ENCODE data around the gene ZNF692.
"Not testable (repeated sequence)": the region's sequence is repeated elsewhere in the genome, so short reads cannot be mapped to it uniquely, and the experiment has no call there.

Gene ZNF692

DNA sequence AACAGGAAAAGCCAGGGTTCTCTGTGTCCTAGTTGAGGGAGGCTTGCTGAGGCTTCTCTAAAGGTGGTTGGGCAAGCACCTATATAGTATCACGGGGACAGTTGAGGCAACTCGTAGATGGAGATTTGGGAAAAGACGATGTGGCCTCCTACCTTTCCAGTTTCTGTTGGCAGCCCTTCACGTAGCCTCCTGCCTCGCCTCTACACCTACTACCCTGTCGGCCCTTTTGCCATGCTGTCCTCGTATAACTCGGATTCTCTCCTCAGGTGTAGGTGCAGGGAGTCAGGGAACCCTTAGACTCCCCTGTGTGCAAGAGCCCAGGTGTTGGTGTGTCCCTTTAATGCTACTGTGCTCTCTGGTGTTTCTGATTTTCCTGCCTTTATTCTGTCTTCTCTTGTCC, 10.3 kb downstream of the ZNF692 start:
- DNase-seq (ENCODE audit: low read depth): no peak

GRCh38 chr1:248847956-248848561, 10.8 kb downstream of the ZNF692 start:
- no peak for DNase-seq (ENCODE audit: low read depth)

GRCh38 chr1:248847181-248847955, 11.5 kb downstream of the ZNF692 start:
- DNase-seq (ENCODE audit: low read depth): no peak

DNA sequence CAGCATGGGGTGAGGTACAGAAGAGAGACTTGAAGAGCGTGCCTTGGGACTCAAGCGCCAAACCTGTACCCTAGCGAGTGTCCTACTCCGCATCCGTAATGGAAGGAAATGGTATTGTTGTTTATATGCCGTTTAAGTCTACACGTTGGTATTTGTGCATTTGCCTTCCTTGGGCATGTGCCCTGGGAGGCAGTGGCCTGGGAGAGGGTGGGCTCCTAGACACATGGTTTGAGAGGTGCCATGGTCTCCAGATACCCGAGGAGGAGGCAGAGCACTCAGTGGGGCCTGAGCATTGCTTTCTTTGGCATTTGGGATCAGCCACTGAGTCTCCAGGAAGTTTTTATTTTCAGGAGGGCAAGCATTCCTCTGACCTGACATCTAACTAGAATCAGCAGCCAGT, 14.4 kb downstream of the ZNF692 start:
- no peak for DNase-seq (ENCODE audit: low read depth)

- DNase-seq (ENCODE audit: low read depth): no peak
Observed at GRCh38 chr1:248843687-248844086, 15.2 kb downstream of the ZNF692 start.

DNA sequence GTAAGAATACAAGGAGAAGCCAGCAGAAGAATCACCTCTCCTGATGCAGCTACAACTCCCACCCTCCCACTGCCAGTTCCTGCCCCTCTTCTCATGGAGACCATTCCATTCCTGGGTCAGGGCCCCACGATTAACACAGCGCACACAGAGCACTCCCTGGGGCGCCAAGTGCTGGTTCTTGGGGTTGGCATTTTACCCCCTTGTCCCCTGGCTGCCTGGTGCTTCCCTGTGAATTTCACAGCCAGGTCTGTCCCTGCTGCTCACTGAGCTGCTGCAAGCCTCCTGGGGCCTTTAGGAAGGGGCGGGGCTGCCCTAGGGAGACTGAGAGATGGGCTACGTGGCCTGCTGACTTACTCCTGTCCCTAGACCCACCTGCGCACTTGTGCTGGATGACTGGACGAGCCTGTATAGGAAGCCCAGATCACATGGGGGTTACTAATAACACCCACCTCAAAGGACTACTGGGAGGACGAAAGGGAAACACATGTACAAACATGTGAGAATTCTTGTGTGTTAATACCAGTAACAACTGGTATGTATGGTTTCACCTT, 16.0 kb downstream of the ZNF692 start:
- no peak for DNase-seq (ENCODE audit: low read depth)

- DNase-seq (ENCODE audit: low read depth): no peak
Observed at GRCh38 chr1:248841702-248842395, 17.0 kb downstream of the ZNF692 start.

DNA sequence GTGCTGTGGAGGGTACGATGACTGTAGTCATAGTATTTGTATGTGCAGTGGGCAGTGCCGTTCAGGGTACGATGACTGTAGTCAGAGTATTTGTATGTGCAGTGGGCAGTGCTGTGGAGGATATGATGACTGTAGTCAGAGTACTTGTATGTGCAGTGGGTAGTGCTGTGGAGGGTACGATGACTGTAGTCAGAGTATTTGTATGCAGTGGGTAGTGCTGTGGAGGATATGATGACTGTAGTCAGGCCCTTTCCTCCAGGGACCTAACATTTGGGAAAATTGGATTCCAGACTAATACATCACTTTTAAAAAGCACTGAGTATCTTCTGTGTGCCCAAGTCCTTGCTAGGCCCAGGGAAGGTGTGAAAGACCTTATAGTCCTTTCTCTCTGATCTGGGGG, 17.9 kb downstream of the ZNF692 start:
- no peak for DNase-seq (ENCODE audit: low read depth)

GRCh38 chr1:248839168-248839555, 19.7 kb downstream of the ZNF692 start:
- no peak for DNase-seq (ENCODE audit: low read depth)

GRCh38 chr1:248838357-248839167, 20.3 kb downstream of the ZNF692 start:
- DNase-seq (ENCODE audit: low read depth): peak; percentile 77

- DNase-seq (ENCODE audit: low read depth): peak; percentile 89
Observed at GRCh38 chr1:248837781-248838356, 21.0 kb downstream of the ZNF692 start, which contains the start of gene ZNF672. TSS of gene ZNF672 (plus strand) at chr1:248838224. CDS start at chr1:248847275, 9,051 bp downstream.

- no peak for DNase-seq (ENCODE audit: low read depth)
Observed at GRCh38 chr1:248837045-248837780, 21.7 kb downstream of the ZNF692 start.

GRCh38 chr1:248834343-248834940, 24.4 kb downstream of the ZNF692 start:
- no peak for DNase-seq (ENCODE audit: low read depth)

- no peak for DNase-seq (ENCODE audit: low read depth)
Observed at GRCh38 chr1:248831842-248832241, 27.0 kb downstream of the ZNF692 start.

DNA sequence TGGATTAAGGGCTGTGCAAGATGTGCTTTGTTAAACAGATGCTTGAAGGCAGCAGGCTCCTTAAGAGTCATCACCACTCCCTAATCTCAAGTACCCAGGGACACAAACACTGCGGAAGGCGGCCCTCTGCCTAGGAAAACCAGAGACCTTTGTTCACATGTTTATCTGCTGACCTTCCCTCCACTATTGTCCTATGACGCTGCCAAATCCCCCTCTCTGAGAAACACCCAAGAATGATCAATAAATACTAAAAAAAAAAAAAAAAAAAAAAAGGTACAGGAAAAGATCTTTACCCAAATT, 28.2 kb downstream of the ZNF692 start:
- DNase-seq (ENCODE audit: low read depth): not testable (repeated sequence)

GRCh38 chr1:248828845-248829244, 30.0 kb downstream of the ZNF692 start:
- no peak for DNase-seq (ENCODE audit: low read depth)

DNA sequence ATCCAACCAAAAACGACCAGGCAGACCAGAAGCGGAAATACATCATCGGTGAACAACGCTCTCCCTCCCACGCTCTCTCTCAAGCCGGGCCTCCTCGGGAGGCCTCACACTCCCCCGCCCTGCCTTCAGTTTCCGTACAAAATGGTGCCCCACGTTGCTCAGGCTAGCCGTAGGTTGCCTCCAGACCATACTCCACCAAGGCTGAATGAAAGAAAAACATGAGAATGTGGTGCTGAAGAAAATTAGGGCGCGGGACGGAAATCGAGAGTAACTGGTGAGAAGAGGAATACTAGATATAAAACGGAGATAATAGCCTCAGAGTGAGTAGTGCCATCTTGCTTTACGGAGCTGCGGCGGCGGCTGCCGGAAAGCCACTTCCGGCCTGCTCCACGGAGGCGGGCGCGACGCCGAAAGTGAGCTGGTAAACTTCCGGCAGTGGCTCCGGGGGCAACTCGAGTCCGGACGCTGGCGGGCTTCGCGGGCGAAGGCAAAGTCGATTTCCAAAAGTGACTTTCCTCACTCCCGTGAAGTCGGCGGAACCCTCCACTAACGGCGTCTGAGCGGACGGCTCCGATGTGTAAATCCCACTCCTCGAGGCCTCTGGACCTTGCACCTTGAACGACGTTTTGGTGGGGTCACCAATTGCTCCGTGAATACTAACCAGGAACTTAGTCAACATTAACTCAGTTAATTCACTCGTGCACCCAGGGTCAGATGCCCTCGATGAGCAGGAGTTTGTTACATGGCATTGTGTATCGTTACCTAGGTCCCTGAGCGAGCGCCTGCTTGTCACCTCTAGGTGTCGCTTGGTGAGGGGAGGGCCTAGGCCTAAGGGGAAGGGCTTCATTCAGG, 32.8 kb downstream of the ZNF692 start, which contains the start of gene SH3BP5L:
SH3BP5L (minus strand) TSS at position 7 of the 852 bp plus-strand sequence. CDS start 980 bp downstream, outside the sequence.
- peak; percentile 86 for DNase-seq (ENCODE audit: low read depth)

DNA sequence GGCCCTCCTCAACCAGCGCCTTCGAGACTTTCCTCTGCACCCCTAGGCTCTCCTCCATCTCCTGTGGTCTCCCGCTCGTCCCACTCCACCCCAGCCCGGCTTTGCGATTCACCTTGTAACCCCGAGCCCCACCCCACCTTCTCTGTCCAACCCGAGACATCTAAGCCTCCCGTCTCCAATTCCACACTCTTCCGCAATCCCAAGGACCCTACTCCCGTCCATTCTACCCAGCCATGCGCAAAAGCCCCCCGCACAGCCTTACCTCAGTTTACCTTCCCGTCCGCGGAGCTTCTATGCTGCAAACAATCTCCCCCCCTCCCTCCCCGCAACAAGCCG, 33.3 kb downstream of the ZNF692 start:
- DNase-seq (ENCODE audit: low read depth): no peak

DNA sequence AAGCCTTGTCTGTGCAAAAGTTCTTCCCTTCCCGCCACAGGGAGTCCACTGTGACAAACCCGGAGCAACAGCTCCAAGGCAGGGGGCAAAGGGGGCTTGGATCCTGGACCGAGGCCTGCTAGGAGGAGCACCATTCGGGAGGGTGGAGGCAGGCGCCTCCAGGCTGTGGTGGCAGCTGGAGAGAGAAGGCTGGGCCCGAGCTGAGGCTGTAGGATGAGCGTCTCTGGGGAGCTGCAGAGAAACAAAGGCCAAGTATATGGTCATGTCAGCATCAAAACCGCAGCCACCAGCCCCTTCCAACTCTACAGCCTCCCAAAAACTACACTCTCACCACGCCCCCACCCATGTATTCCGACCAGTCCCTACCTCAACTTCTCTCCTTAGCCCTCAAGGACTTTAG, 33.7 kb downstream of the ZNF692 start:
- no peak for DNase-seq (ENCODE audit: low read depth)

- no peak for DNase-seq (ENCODE audit: low read depth)
Observed at GRCh38 chr1:248824701-248825100, 34.2 kb downstream of the ZNF692 start.
